ENCODE results near the gene CD86.

The CD86 gene

DNA sequence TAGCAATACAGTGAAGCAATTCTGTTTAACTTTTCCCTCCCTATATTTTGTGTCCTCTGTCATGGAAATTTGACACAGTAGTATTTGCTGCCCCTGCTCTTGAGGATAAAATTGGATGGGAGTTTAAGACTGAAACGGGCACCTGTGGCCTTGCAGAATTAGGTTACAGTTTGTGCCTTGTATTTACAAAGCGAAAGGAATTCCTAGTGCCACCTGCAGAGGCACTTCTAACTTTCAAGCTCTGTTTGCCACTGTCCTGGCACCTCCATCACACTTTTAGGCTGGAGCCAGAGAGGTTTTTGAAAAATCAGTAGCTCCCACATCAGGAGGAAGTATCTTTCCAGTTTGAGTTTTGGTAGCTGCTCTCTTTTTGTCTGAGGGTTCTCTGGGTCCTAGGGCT lies 39.5 kb downstream of the CD86 start:
- Mint-ChIP-seq H3K4me3 (no peak overlapping the region), H3K27me3 (no peaks in the 10 kb centered on the region), H3K36me3 (ENCODE audit: low read depth) (no peaks in the 10 kb centered on the region), H3K4me1 (ENCODE audit: low read depth) (peaks cover 30% of the 10 kb centered on the region), H3K9me3 (no peaks in the 10 kb centered on the region), H3K27ac (no peak overlapping the region)

DNA sequence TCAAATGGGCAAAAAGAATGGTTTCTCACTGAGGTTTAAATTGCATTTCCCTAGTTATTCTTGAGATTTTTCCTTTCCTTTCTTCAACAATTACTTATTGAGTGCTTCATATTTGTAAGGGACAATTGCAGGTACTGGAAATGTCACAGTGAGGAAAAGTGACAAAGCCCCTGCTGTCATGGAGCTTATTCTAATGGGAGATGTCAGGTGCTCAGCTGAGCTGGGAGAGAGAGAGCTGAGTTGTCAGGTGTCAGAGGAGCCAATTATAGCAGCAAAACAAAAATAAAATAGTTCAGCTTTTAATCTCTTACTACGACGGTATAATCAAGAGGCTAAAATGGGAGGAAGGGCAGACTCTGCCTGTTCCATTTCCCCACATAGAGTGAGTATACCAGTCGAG lies 42.0 kb downstream of the CD86 start:
- H3K27me3 Mint-ChIP-seq, result no peaks in the 10 kb centered on the region
- H3K4me3 Mint-ChIP-seq, result no peak overlapping the region
- H3K27ac Mint-ChIP-seq, result no peak overlapping the region
- peaks cover 17% of the 10 kb centered on the region for H3K4me1 Mint-ChIP-seq (ENCODE audit: low read depth)
- no peaks in the 10 kb centered on the region for H3K9me3 Mint-ChIP-seq
- H3K36me3 Mint-ChIP-seq (ENCODE audit: low read depth), result no peaks in the 10 kb centered on the region

DNA sequence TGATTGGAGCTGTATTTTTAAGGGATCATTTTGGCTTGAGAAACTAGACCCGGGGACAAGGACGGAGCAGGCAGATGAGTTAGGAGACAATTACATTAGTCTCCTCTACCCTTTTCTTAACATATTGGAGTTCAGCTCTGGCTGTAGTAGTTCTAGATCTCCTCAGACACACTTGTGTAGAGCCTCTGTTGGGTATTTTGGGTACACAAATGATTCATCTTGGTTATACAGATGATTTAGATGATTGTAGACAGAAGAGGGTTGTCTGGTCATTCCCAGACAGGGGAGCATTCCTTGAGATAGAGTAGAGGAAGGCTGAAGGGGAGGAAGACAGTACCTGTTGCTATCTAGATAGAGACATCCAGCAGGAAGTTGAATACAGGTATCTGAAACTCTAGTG lies 43.4 kb downstream of the CD86 start:
- H3K4me3 Mint-ChIP-seq, result no peak overlapping the region
- H3K36me3 Mint-ChIP-seq (ENCODE audit: low read depth), result no peaks in the 10 kb centered on the region
- peaks cover 9% of the 10 kb centered on the region for H3K4me1 Mint-ChIP-seq (ENCODE audit: low read depth)
- H3K27ac Mint-ChIP-seq, result no peak overlapping the region
- H3K9me3 Mint-ChIP-seq, result no peaks in the 10 kb centered on the region
- no peaks in the 10 kb centered on the region for H3K27me3 Mint-ChIP-seq

DNA sequence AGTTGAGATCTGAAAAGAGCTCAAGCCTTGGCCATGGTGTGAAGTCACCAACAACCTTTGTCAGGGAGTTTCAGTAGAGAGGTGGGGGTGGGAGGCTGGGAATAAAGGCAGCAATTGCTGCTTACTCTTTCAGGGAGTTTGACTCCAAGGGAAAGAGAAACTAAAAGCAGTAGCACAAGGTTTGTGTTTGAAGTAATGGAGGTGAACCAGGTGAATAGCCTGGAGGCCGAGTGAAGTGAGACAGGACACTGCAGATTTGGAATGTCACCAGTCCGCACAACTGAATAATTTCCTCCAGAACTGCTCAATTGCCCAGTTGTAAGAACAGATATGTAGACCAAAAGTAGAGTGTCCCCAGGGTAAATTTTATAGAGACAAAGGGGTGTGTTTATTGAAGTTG lies 44.1 kb downstream of the CD86 start:
- H3K4me1 Mint-ChIP-seq (ENCODE audit: low read depth), result peaks cover 2% of the 10 kb centered on the region
- H3K27me3 Mint-ChIP-seq, result no peaks in the 10 kb centered on the region
- H3K36me3 Mint-ChIP-seq (ENCODE audit: low read depth), result no peaks in the 10 kb centered on the region
- H3K27ac Mint-ChIP-seq, result no peak overlapping the region
- H3K4me3 Mint-ChIP-seq, result no peak overlapping the region
- no peaks in the 10 kb centered on the region for H3K9me3 Mint-ChIP-seq

DNA sequence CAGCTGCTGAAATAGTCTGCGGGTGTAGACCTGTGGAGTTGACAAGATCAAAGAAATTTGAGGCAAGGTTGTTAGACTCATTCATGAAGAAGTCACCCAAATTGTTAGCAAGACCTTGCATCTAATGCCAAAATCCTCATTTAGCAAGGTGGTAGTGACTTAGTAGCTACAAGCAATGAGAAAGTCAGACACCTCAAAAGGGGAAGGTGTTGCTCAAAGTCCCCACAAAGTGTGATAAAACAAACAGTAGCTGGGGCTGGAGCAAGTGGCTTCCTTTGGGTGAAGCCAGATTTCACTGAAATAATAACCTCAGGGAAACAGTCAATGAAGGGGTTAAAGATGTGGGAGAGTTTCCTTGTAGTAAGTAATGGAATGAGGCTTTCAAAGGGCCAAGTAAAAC lies 44.9 kb downstream of the CD86 start:
- Mint-ChIP-seq H3K27me3 (no peaks in the 10 kb centered on the region), H3K9me3 (no peaks in the 10 kb centered on the region), H3K27ac (no peak overlapping the region), H3K4me1 (ENCODE audit: low read depth) (no peaks in the 10 kb centered on the region), H3K36me3 (ENCODE audit: low read depth) (no peaks in the 10 kb centered on the region), H3K4me3 (no peak overlapping the region)

DNA sequence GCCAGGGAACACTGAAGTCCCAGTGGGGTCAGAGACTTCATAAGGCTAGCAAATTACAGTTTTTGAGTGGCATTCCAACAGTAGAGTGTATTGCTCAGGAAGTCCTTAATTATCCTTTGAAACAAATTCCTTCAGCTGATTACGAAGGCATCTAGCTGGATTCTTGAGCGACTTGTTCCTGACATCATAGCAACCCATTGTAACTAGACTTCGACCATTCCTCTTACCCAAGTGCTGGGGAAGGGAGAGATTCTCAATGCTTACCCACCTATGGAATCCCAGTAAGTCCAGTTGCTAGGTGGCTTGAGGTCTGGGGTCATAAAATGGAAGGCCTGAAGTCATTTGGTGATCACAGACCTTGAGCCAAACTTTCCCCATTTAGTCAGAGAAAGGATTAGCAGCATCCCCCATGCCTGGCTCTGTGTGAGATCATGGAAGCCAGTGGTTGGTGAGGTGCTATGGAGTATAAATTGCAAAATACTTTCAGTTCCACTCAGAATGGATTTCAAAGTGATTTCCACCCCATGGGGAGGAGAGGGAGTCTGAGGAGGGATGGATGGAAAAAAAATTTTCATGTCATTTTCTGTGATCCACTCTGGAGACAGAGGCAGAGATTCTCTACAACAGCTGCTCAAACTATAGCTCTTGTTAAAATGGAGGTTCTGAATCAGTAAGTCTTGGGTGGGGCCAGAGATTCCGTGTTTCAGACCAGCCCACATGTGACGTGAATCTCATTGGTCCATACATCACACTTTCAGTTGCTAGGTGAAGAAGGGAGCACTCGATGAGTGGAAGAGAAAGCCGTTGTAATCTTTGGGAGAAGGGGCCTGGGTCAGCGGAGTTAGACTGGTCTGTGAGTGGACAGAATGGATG lies 45.7 kb downstream of the CD86 start:
- Mint-ChIP-seq H3K4me3 (peak overlapping the region; percentile 68), H3K9me3 (no peaks in the 10 kb centered on the region), H3K4me1 (ENCODE audit: low read depth) (no peaks in the 10 kb centered on the region), H3K36me3 (ENCODE audit: low read depth) (no peaks in the 10 kb centered on the region), H3K27ac (peak overlapping the region; percentile 88), H3K27me3 (no peaks in the 10 kb centered on the region)

DNA sequence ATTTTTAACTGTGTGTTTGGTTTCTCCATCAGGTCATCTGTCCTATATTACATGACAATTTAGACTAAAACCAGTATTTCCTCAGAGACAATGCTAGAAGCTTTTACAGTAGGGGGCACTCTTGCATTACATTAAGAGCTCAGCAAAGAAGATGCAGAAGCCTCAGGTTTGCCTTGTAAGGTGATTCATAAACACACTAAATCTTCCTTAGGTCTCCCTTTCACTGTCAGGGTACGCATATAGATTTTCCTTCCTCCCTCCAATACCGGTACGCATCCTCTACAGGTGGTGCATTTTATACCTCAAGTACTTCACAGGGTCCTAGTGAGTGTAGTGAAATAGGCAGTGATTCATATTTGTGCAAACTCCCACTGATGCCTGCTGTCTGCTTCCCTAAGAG lies 46.5 kb downstream of the CD86 start:
- Mint-ChIP-seq H3K4me1 (ENCODE audit: low read depth) (no peaks in the 10 kb centered on the region), H3K36me3 (ENCODE audit: low read depth) (no peaks in the 10 kb centered on the region), H3K27me3 (no peaks in the 10 kb centered on the region), H3K9me3 (no peaks in the 10 kb centered on the region), H3K4me3 (no peak overlapping the region), H3K27ac (peak overlapping the region; percentile 92)

DNA sequence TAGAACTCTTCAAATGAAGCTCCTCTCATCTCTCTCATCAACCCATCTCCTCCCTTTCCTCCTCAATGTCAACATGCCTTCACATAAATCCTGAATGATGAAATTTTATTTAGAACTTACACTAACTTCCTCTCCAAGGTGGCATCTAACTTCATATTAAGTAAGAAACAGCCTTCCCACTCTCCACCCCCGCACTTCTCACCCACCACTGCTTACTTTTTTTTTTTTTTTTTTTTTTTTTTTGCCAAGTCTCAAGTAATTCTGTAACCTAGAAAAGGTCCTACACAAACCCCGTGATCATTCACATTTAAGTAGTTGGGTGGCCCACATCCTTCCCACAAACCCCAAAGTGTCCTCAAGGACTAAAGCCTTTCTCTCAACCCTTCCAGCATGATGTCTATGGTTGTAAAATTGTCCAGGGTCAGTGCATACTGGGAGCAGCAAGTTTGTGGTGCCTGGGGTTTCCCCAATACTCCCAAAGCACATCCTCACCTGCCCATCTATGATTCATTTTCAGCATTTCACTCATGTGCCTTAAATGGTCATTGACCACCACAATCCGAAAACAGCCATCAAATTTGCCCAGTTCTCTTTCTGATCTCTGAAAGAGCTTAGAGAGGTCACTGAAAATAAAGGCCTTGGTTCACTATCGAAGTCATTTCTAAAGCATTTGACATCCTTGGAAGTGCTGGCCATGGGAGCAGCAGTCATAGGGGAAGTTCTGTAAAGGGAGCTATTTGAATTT lies 47.2 kb downstream of the CD86 start:
- no peaks in the 10 kb centered on the region for H3K36me3 Mint-ChIP-seq (ENCODE audit: low read depth)
- no peaks in the 10 kb centered on the region for H3K4me1 Mint-ChIP-seq (ENCODE audit: low read depth)
- H3K4me3 Mint-ChIP-seq, result peak overlapping the region; percentile 24
- H3K9me3 Mint-ChIP-seq, result no peaks in the 10 kb centered on the region
- no peaks in the 10 kb centered on the region for H3K27me3 Mint-ChIP-seq
- H3K27ac Mint-ChIP-seq, result peak overlapping the region; percentile 92

DNA sequence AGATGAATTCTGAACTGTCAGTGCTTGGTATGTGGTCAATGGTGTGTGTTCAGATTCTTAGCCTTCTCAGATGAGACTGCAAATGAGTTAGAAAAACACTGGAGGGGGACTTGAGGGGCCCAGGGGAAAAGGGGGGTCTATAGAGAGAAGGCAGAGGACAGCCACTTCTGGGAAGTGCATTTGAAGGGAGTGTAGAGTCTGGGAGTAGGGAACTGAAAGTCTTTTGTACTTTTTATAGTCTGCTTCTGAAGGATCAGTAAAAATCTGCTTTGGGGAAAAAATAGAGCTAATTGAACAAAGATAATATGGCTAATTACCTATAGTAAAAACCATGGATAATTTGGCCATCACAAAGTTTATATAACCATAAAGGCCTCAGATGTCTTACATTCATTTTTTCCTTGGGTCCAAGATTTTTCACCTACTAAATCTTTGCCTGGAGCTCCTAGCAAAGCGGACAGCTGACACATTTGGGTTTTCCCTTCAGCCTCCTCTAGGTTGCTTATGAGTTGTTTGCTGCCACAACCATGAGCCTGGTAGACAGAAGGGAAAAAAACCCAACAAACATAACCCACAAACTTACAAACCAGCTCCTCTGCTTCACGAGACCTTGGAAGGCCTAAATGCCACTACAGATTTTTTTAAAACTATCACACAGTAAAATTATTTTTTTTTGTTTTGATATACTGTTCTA lies 48.8 kb downstream of the CD86 start:
- Mint-ChIP-seq H3K27ac (peak overlapping the region; percentile 46), H3K36me3 (ENCODE audit: low read depth) (no peaks in the 10 kb centered on the region), H3K4me3 (no peak overlapping the region), H3K27me3 (no peaks in the 10 kb centered on the region), H3K9me3 (no peaks in the 10 kb centered on the region), H3K4me1 (ENCODE audit: low read depth) (no peaks in the 10 kb centered on the region)

DNA sequence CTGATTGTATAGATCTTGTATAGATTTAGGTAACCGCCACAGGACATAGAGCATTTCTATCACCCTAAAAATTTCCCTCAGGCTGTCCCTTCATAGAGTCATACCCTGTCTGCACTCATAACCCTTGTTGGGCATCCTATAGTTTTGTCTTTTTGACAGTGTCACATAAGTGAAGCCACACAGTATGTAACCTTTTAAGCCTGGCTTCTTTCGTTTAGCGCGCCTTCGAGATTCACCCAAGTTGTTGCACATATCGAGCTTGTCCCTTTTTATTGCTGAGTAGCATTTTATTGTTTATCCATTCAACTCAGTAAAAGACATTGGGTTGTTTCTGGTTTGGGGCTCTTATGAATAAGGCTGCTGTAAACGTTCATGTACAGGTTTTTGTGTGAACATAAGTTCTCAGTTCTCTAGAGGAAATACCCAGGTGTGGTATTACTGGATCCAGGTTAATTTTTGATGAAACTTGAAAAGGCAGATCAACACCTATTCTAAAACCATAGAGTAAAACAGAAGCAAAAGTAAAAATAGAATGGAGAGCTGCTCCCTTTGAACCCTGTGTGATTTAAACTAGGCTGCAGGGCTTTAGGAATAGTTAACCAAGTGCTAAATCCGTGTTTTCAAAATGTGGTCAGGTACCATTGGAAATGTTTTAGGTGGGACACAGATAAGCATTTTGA lies 49.5 kb downstream of the CD86 start:
- no peaks in the 10 kb centered on the region for H3K36me3 Mint-ChIP-seq (ENCODE audit: low read depth)

DNA sequence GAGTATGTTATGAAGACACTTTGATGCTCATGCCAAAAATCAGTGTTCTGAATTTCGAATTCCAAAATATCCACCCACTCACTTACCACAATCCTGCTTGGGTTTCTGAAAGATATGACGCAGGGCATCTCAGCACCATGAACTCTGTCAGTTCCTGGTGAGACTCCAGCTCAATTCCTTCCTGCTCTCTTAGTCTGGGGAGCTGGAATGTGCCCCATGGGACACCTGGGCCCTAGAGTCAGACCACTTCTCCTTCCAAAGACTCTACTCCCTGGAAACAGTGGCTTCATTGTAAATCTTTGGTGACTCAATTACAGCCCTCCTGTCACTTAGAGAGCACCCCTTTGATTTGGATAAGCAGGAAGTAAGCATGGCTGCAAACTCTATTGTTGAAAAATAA lies 50.5 kb downstream of the CD86 start:
- no peaks in the 10 kb centered on the region for H3K9me3 Mint-ChIP-seq
- no peak overlapping the region for H3K4me3 Mint-ChIP-seq
- H3K27ac Mint-ChIP-seq, result no peak overlapping the region
- H3K27me3 Mint-ChIP-seq, result peaks cover 5% of the 10 kb centered on the region
- H3K36me3 Mint-ChIP-seq (ENCODE audit: low read depth), result no peaks in the 10 kb centered on the region
- no peaks in the 10 kb centered on the region for H3K4me1 Mint-ChIP-seq (ENCODE audit: low read depth)

More for the DNA sequence above, 49.5 kb downstream of the CD86 start:
- H3K9me3 Mint-ChIP-seq, result no peaks in the 10 kb centered on the region
- H3K27me3 Mint-ChIP-seq, result no peaks in the 10 kb centered on the region
- H3K4me3 Mint-ChIP-seq, result no peak overlapping the region
- peak overlapping the region; percentile 46 for H3K27ac Mint-ChIP-seq
- no peaks in the 10 kb centered on the region for H3K4me1 Mint-ChIP-seq (ENCODE audit: low read depth)

DNA sequence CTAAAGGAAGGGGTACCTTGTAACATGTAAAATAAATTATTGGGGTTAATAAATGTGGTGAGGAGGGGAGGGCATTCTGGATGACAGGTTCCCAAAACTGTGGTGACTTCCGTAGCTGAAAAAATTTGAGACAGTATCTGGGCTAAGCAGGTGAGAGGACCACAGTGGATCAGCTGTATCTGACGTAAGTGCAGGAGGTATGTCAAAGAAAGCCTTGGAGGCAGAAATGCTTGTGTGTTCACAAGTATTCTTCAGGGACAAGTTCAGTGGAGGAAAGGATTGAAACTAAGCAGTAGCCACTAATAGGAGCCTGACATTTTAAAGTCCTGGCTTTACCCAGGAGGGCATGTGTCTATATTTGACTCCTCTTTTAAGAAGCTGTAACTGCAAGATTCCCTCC lies 52.0 kb downstream of the CD86 start:
- Mint-ChIP-seq H3K27me3 (peaks cover 13% of the 10 kb centered on the region), H3K4me1 (ENCODE audit: low read depth) (no peaks in the 10 kb centered on the region), H3K4me3 (no peak overlapping the region), H3K27ac (no peak overlapping the region), H3K36me3 (ENCODE audit: low read depth) (no peaks in the 10 kb centered on the region), H3K9me3 (no peaks in the 10 kb centered on the region)

DNA sequence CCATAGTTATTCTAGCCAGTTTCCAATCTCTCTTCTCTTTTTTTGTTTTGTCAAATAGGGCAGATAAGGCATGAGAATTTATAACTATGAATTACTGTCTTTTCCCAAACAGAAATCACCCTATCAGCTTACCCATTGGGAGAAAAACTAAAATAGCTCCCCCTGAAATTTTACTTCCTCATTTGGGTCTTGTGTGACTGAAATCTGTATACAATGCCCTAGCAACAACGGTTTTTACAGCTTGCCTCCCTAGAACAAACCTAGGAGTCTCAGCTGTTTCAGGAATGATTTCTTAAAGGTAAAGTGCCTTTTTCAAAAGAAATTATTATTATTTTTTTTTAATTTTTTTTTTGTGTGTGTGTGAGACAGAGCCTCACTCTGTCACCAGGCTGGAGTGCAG lies 56.8 kb downstream of the CD86 start:
- no peaks in the 10 kb centered on the region for H3K36me3 Mint-ChIP-seq (ENCODE audit: low read depth)
- no peaks in the 10 kb centered on the region for H3K9me3 Mint-ChIP-seq
- H3K27ac Mint-ChIP-seq, result no peak overlapping the region
- no peaks in the 10 kb centered on the region for H3K4me1 Mint-ChIP-seq (ENCODE audit: low read depth)
- H3K27me3 Mint-ChIP-seq, result peaks cover 20% of the 10 kb centered on the region
- no peak overlapping the region for H3K4me3 Mint-ChIP-seq

DNA sequence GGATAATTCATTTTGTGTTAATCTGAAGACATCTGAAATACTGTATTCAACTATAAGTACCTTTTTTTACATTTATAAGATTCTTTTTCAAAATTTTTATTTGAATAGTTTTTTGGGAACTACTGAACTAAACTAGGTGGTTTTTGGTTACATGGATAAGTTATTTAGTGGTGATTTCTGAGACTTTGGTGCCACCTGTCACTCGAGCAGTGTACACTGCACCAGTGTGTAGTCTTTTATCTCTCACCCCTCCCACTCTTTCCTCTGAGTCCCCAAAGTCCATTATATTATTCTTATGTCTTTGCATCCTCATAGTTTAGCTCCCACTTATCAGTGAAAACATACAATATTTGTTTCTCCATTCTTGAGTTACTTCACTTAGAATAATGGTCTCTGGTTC lies 57.6 kb downstream of the CD86 start:
- Mint-ChIP-seq H3K27ac (no peak overlapping the region), H3K4me1 (ENCODE audit: low read depth) (no peaks in the 10 kb centered on the region), H3K9me3 (no peaks in the 10 kb centered on the region), H3K36me3 (ENCODE audit: low read depth) (no peaks in the 10 kb centered on the region), H3K4me3 (no peak overlapping the region), H3K27me3 (peaks cover 20% of the 10 kb centered on the region)

DNA sequence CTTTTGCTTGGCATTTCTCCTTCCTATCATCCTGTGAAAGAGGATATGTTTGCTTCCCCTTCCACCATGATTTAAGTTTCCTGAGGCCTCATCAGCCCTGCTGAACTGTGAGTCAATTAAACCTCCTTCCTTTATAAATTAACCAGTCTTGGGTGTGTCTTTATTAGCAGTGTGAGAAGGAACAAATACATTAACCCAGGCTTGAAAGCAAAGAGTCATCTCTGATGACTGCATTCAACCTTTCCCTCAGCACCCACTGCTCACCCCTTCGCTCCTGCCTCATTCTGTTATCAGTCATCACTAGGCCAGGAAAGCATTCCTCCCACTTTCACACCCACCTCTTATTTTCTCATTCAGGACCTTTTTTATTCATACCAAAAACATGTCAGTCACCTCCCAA lies 68.7 kb downstream of the CD86 start:
- peaks cover 42% of the 10 kb centered on the region for H3K27me3 Mint-ChIP-seq
- peaks cover 6% of the 10 kb centered on the region for H3K9me3 Mint-ChIP-seq
- H3K36me3 Mint-ChIP-seq (ENCODE audit: low read depth), result peaks cover 5% of the 10 kb centered on the region
- H3K27ac Mint-ChIP-seq, result no peak overlapping the region
- H3K4me3 Mint-ChIP-seq, result no peak overlapping the region
- peaks cover 7% of the 10 kb centered on the region for H3K4me1 Mint-ChIP-seq (ENCODE audit: low read depth)

Measured in stimulated activated naive CD8-positive, alpha-beta T cell treated with anti-CD3 and anti-CD28 coated beads, Interleukin-15, Interleukin-2, amounts not matched to agents 100 ng/mL and 50 ng/mL, for 24 hours (primary cell).